ENCODE data around the gene GSX2.

- TF ChIP-seq FOXP2 (optimal IDR thresholded peaks at IDR 0.05; ENCODE audit: borderline replicate concordance, extremely low read depth, extremely low read length, insufficient read depth) (no peak), SIN3A (IDR thresholded peaks at IDR 0.05; ENCODE audit: borderline replicate concordance, insufficient read depth, low read length) (no peak), POLR2AphosphoS5 (IDR thresholded peaks at IDR 0.05; ENCODE audit: low read depth, low read length) (no peak), REST (IDR thresholded peaks at IDR 0.05; ENCODE audit: insufficient read depth in 1 of 2, low read depth in 2 of 2, low read length in 2 of 2) (no peak), TAF1 (IDR thresholded peaks at IDR 0.05; ENCODE audit: borderline replicate concordance, insufficient read depth, low read length) (no peak)
Observed at GRCh38 chr4:54120518-54120917, 20.6 kb downstream of the GSX2 start.
